WERI-Rb-1 (cell line): ENCODE results near the gene IL27RA.

ENCODE experiments used
- DNase-seq: peaks from one replicate; pipeline ENCODE4 v3.0.0-alpha.2; 2020
- H3K27ac ChIP-seq: fragments of 250-450 bp; sonication (Bioruptor Pico); 2 replicates; pipeline ENCODE4 v1.5.1; 2020; ENCODE audit warnings: mild to moderate bottlenecking, moderate library complexity
- H3K27me3 ChIP-seq: fragments of 250-450 bp; sonication (Bioruptor Pico); 2 replicates; pipeline ENCODE4 v1.5.1; 2021; ENCODE audit warnings: mild to moderate bottlenecking, low read depth, moderate library complexity; ENCODE audit not compliant: insufficient read depth, severe bottlenecking
- H3K36me3 ChIP-seq: fragments of 250-450 bp; sonication (Bioruptor Pico); 2 replicates; pipeline ENCODE4 v1.5.1; 2020; ENCODE audit warnings: mild to moderate bottlenecking, moderate library complexity
- H3K4me3 ChIP-seq: 2 replicates; pipeline ENCODE4 v1.5.1; 2011; ENCODE audit warnings: low read depth, mild to moderate bottlenecking, control low read depth, low read length
- H3K9me3 ChIP-seq: fragments of 250-450 bp; sonication (Bioruptor Pico); 2 replicates; pipeline ENCODE4 v1.5.1; 2021; ENCODE audit warnings: mild to moderate bottlenecking, moderate library complexity; ENCODE audit not compliant: severe bottlenecking
- CTCF ChIP-seq: IDR thresholded peaks from 2 replicates; pipeline ENCODE4 v1.5.1; 2011; ENCODE audit warnings: low read depth, mild to moderate bottlenecking, control low read depth, inconsistent platforms, low read length

Gene IL27RA

GRCh38 chr19:14062558-14062855, 30.9 kb downstream of the IL27RA start:
- no peak overlapping the region for H3K27ac ChIP-seq
- TF ChIP-seq CTCF: no peak
- no peaks in the 10 kb centered on the region for H3K36me3 ChIP-seq
- DNase-seq: no peak
- H3K4me3 ChIP-seq: no peak overlapping the region
- H3K9me3 ChIP-seq: no peaks in the 10 kb centered on the region
- H3K27me3 ChIP-seq: no peaks in the 10 kb centered on the region

- no peak for DNase-seq
- H3K36me3 ChIP-seq: no peaks in the 10 kb centered on the region
- H3K9me3 ChIP-seq: no peaks in the 10 kb centered on the region
- no peak for TF ChIP-seq CTCF
- no peaks in the 10 kb centered on the region for H3K27me3 ChIP-seq
- no peak overlapping the region for H3K27ac ChIP-seq
- H3K4me3 ChIP-seq: no peak overlapping the region
Measured at GRCh38 chr19:14063105-14063504, 31.5 kb downstream of the IL27RA start.

DNA sequence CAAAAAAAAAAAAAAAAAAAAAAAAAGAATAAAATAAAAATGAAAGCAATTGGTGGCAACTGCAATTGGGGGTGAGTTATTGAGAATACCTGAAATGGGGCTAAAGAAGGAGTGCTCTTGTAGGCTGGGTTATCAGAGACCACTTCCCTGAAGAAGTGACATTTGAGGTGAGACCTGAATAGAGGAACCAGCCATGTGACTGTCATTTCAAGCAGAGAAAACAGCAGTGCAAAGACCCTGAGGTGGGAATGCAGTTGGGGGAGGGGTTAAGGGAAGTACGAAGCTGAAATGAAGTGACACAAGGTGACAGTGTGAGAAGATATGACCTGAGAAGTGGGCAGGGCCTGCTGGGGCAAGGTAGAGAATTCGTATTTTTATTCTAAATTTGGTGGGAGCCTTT, 34.6 kb downstream of the IL27RA start:
- H3K36me3 ChIP-seq: no peaks in the 10 kb centered on the region
- H3K4me3 ChIP-seq: no peak overlapping the region
- no peak for DNase-seq
- no peak for TF ChIP-seq CTCF
- no peak overlapping the region for H3K27ac ChIP-seq
- H3K9me3 ChIP-seq: no peaks in the 10 kb centered on the region
- H3K27me3 ChIP-seq: no peaks in the 10 kb centered on the region

DNA sequence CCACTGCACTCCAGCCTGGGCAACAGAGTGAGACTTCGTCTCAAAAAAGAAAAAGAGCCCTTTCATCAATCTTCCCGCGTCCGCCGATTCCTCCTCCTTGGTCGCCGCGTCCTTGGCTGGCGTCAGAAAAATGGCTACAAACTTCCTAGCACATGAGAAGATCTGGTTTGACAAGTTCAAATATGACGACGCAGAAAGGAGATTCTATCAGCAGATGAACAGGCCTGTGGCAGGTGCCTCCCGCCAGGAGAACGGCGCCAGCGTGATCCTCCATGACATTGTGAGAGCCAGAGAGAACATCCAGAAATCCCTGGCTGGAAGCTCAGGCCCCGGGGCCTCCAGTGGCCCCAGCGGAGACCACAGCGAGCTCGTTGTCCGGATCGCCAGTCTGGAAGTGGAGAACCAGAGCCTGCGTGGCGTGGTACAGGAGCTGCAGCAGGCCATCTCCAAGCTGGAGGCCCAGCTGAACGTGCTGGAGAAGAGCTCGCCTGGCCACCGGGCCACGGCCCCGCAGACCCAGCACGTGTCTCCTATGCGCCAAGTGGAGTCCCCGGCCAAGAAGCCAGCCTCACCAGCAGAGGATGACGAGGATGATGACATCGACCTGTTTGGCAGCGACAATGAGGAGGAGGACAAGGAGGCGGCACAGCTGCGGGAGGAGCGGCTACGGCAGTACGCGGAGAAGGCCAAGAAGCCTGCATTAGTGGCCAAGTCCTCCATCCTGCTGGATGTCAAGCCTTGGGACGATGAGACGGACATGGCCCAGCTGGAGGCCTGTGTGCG, 38.9 kb downstream of the IL27RA start:
- TF ChIP-seq CTCF: no peak
- no peaks in the 10 kb centered on the region for H3K27me3 ChIP-seq
- DNase-seq: no peak
- H3K27ac ChIP-seq: no peak overlapping the region
- H3K9me3 ChIP-seq: no peaks in the 10 kb centered on the region
- H3K4me3 ChIP-seq: no peak overlapping the region
- H3K36me3 ChIP-seq: no peaks in the 10 kb centered on the region

DNA sequence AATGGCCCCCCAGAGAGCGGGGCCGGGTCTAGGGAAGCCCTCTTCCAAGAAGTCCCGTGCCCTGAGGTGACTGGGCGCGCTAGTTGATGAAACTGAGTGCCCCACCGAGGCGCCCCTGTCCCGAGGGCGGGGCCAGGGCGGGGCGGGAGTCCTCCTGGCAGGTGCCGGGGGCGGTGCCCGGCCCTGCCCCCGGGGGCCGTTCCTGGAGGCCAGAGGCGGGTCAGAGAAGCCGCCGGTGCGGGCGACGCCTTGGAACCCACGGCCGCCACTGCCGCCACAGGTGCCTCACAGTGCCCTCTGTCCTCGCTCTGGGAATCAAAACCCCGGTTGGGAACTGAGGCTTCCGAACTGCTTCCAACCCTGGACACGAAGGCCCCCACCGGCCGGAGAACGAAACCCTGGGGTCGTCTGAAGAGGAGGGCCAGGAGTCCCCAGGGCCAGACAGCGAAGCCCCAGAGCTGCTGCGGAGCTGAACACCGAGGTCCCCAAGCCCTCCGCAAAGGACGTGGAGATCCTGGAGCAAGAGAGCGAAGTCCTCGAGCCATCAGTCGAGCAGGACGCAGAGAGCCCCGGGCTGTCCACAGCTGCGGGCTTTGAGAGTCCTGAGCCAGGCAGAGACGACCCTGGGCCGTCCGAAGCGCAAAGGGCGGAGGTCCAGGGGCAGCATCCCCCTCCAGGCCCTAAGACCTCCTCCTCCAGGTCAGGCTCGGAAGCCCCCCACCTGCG, 41.1 kb downstream of the IL27RA start, which contains the start of gene MISP3:
Gene MISP3 (plus strand): TSS at position 252 of the 726 bp plus-strand sequence. CDS start 524 bp downstream, outside the sequence.
- DNase-seq: peak; percentile 71
- TF ChIP-seq CTCF: no peak
- H3K4me3 ChIP-seq: peak within 1 kb of the TSS; percentile 64
- H3K36me3 ChIP-seq: no peaks in the 10 kb centered on the region
- no peaks in the 10 kb centered on the region for H3K9me3 ChIP-seq
- peak within 1 kb of the TSS; percentile 78 for H3K27ac ChIP-seq
- H3K27me3 ChIP-seq: no peaks in the 10 kb centered on the region
